Measurements from ENCODE around the gene SP1. TPM values are rescaled to one million over a fixed set of nuclear protein-coding genes. Genes with fewer than 3 reads are reported as not detected.
"Not testable (repeated sequence)": the region's sequence is repeated elsewhere in the genome, so short reads cannot be mapped to it uniquely, and the experiment has no call there.

SP1 gene
- total RNA-seq, 4 donors from 2014 or later, result 82.5 to 122 (median 111) TPM

DNA sequence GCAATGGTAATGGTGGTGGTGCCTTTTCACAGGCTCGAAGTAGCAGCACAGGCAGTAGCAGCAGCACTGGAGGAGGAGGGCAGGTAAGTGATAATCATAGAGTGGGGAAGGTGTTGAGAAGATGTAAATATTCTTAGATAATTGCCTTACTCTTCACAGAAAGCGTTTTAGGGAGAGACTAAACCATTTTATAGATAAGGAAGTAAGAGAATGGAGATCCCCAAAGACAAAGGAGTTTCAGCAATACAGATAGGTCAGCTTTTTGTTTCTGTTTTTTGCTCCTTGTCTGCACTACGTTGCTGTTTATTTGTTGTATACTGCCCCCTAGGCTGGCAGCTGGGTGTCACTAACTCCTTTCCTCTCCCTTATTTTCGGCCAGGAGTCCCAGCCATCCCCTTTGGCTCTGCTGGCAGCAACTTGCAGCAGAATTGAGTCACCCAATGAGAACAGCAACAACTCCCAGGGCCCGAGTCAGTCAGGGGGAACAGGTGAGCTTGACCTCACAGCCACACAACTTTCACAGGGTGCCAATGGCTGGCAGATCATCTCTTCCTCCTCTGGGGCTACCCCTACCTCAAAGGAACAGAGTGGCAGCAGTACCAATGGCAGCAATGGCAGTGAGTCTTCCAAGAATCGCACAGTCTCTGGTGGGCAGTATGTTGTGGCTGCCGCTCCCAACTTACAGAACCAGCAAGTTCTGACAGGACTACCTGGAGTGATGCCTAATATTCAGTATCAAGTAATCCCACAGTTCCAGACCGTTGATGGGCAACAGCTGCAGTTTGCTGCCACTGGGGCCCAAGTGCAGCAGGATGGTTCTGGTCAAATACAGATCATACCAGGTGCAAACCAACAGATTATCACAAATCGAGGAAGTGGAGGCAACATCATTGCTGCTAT is 2.0 kb downstream of the SP1 start:
- Histone ChIP-seq H3K27ac (peak overlapping the region; percentile 100), H3K4me3 (peak overlapping the region; percentile 77), H3K36me3 (peaks cover 35% of the 10 kb centered on the region), H3K9me3 (no peaks in the 10 kb centered on the region), H3K4me1 (peaks cover 73% of the 10 kb centered on the region), H3K27me3 (no peaks in the 10 kb centered on the region)
- peak in 1 of 2 donors; percentile 77 for DNase-seq (ENCODE audit: low spot score in 2 of 2)
- 27% methylated on average over 6 of the region's 9 CpGs for WGBS
- TF ChIP-seq, protein P1, sequence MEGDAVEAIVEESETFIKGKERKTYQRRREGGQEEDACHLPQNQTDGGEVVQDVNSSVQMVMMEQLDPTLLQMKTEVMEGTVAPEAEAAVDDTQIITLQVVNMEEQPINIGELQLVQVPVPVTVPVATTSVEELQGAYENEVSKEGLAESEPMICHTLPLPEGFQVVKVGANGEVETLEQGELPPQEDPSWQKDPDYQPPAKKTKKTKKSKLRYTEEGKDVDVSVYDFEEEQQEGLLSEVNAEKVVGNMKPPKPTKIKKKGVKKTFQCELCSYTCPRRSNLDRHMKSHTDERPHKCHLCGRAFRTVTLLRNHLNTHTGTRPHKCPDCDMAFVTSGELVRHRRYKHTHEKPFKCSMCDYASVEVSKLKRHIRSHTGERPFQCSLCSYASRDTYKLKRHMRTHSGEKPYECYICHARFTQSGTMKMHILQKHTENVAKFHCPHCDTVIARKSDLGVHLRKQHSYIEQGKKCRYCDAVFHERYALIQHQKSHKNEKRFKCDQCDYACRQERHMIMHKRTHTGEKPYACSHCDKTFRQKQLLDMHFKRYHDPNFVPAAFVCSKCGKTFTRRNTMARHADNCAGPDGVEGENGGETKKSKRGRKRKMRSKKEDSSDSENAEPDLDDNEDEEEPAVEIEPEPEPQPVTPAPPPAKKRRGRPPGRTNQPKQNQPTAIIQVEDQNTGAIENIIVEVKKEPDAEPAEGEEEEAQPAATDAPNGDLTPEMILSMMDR (IDR thresholded peaks at IDR 0.05), result peak; percentile 23 to 25
- no peak for TF ChIP-seq EP300 (IDR thresholded peaks at IDR 0.05)

DNA sequence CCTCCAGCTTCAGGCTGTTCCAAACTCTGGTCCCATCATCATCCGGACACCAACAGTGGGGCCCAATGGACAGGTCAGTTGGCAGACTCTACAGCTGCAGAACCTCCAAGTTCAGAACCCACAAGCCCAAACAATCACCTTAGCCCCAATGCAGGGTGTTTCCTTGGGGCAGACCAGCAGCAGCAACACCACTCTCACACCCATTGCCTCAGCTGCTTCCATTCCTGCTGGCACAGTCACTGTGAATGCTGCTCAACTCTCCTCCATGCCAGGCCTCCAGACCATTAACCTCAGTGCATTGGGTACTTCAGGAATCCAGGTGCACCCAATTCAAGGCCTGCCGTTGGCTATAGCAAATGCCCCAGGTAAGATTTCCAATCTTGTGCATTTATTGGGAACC is 3.3 kb downstream of the SP1 start:
- peak overlapping the region; percentile 77 for H3K4me3 ChIP-seq
- TF ChIP-seq, protein P1 (IDR thresholded peaks at IDR 0.05), result no peak
- TF ChIP-seq POLR2AphosphoS5 (IDR thresholded peaks at IDR 0.05), result no peak
- TF ChIP-seq EP300 (IDR thresholded peaks at IDR 0.05), result no peak
- no peak for TF ChIP-seq POLR2A (IDR thresholded peaks at IDR 0.05)
- no peak for DNase-seq (ENCODE audit: low spot score in 2 of 2)
- H3K27me3 ChIP-seq, result no peaks in the 10 kb centered on the region
- H3K36me3 ChIP-seq, result peaks cover 35% of the 10 kb centered on the region
- peaks cover 83% of the 10 kb centered on the region for H3K4me1 ChIP-seq
- no peaks in the 10 kb centered on the region for H3K9me3 ChIP-seq
- 61% methylated on average over 2 of the region's 2 CpGs for WGBS
- no peak overlapping the region for H3K27ac ChIP-seq

DNA sequence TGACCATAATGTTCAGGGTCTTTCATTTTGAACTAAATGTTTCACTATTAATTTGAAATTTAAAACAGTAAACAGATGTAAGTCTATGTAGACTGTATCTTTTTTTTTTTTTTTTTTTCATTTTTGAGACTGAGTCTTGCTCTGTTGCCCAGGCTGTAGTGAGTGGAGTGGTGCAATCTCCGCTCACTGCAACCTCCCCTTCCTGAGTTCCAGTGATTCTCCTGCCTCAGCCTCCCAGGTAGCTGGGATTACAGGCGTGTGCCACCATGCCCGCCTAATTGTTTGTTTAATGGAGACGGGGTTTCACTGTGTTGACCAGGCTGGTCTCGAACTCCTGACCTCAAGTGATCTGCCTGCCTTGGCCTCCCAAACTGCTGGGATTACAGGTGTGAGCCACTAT is 6.4 kb downstream of the SP1 start:
- peak overlapping the region; percentile 77 for H3K4me3 ChIP-seq
- DNase-seq (ENCODE audit: low spot score in 2 of 2), result peak in 1 of 2 donors; percentile 24
- H3K36me3 ChIP-seq, result peaks cover 35% of the 10 kb centered on the region
- H3K4me1 ChIP-seq, result peaks cover 99% of the 10 kb centered on the region
- H3K27me3 ChIP-seq, H3K27ac ChIP-seq, H3K9me3 ChIP-seq: not testable (repeated sequence)
- 92% methylated on average over 5 of the region's 5 CpGs for WGBS

DNA sequence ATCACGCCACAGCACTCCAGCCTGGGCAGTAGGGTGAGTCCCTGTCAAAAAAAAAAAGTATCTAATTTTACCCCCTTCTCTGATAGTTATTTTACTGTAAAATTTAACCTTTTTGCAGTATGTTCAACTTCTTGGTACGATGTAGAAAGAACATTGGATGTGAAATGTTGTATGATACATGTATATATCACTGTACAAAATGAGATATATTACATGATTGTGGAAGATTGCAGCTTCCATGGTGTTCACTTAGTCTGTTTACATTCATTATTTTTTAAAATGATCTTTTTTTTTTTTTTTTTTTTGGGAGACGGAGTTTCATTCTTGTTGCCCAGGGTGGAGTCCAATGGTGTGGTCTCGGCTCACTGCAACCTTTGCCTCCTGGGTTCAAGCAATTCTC is 9.0 kb downstream of the SP1 start:
- Histone ChIP-seq H3K27me3 (no peaks in the 10 kb centered on the region), H3K4me3 (peak overlapping the region; percentile 15), H3K9me3 (no peaks in the 10 kb centered on the region), H3K36me3 (peaks cover 14% of the 10 kb centered on the region), H3K27ac (peak overlapping the region; percentile 67), H3K4me1 (peaks cover 85% of the 10 kb centered on the region)
- no peak for DNase-seq (ENCODE audit: low spot score in 2 of 2)
- TF ChIP-seq POLR2AphosphoS5 (IDR thresholded peaks at IDR 0.05) (no peak), EP300 (IDR thresholded peaks at IDR 0.05) (no peak), POLR2A (IDR thresholded peaks at IDR 0.05) (no peak)
- TF ChIP-seq, protein P1 (IDR thresholded peaks at IDR 0.05), result no peak
- WGBS, result 91% methylated on average over 4 of the region's 4 CpGs

DNA sequence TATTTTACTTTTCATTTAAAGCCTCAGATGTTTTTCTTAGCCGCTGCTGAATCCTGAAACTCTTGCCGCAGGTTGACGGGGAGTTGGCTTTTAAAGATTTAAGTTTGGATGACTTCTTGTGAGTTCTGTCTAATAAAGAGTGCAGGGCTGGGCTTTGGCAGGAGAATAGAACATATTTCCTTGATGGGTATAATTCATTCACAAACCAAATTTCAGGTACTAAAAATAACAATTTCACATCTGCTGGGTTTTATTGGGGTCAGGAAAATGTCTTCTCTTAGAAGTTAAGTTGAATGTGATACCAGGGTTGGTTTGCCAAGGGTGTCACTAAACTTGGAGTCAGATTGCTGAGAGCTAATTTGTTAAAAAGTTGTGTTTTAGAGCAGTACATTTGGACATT is 9.7 kb downstream of the SP1 start:
- WGBS, result 54% methylated on average over 3 of the region's 3 CpGs
- Histone ChIP-seq H3K27me3 (no peaks in the 10 kb centered on the region), H3K9me3 (no peaks in the 10 kb centered on the region), H3K4me1 (peaks cover 77% of the 10 kb centered on the region), H3K36me3 (peaks cover 7% of the 10 kb centered on the region), H3K4me3 (no peak overlapping the region), H3K27ac (peak overlapping the region; percentile 32)
- no peak for DNase-seq (ENCODE audit: low spot score in 2 of 2)
- TF ChIP-seq POLR2A (IDR thresholded peaks at IDR 0.05) (no peak), POLR2AphosphoS5 (IDR thresholded peaks at IDR 0.05) (no peak), EP300 (IDR thresholded peaks at IDR 0.05) (no peak)
- TF ChIP-seq, protein P1 (IDR thresholded peaks at IDR 0.05), result no peak

Measured in suprapubic skin (tissue), 4 donors.